Measurements from ENCODE around the gene MTA1. TPM values are rescaled to one million over a fixed set of nuclear protein-coding genes. Genes with fewer than 3 reads are reported as not detected.

The MTA1 gene
- total RNA-seq, 3 donors from 2014 or later (not counting 1 experiment from before 2014, with no cell fraction given) = 104 to 125 (median 112) TPM

DNA sequence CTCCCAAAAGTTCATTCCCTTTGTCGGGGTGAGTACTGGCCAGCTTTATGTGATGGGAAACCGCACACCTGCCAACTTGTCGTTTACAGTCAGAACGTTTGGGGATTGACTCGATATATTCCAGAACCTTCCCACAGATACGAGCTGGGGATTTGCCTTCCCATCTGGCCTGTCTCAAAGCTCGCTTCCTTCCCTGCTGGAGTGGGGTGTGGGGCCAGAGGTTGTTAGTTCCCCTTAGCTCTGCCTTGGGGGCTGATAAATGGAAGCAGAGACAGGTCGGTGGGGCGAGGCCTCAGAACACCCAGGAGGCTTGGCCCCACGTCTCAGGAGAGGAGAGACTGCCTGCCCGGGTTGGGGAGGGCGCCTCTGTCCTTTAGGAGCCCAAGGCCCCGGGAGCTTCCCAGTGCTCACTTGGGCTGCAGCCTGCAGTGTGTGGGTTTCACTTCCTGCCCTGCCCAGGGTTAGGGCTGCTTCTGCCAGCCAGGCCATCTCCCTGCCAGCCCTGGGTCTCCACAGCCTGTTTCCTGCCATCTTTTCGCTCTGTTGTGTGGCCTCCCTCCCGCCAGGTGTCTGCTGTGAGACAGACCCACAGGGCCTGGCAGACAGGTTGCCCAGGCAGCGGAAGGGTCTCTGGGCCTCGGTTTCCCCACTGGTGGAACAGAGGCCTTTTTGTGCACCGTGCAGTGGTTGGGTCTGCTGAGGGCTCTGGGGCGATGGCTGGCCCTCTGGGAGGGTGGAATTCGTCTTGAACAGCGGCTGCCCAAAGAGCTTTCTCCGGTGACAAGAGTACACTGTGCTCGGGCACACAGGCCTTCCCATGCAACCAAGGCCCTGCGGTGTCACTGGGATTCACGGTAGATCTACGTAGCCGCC is 29.4 kb upstream of the MTA1 start:
- Mint-ChIP-seq H3K27ac (peak overlapping the region in 1 of 2 donors; percentile 66), H3K36me3 (no peaks in the 10 kb centered on the region), H3K9me3 (no peaks in the 10 kb centered on the region), H3K4me3 (no peak overlapping the region), H3K4me1 (peaks cover 8 to 20% of the 10 kb centered on the region in 2 donors), H3K27me3 (ENCODE audit: low read depth in 2 of 2) (no peaks in the 10 kb centered on the region)
- no peak overlapping the region for H3K4me3 ChIP-seq (ENCODE audit: low read length)
- H3K9me3 ChIP-seq (ENCODE audit: control insufficient read depth, insufficient read depth, low read length) = no peaks in the 10 kb centered on the region
- intact Hi-C loops (cut with micrococcal nuclease) = no loop called here
- TF ChIP-seq, protein P1, sequence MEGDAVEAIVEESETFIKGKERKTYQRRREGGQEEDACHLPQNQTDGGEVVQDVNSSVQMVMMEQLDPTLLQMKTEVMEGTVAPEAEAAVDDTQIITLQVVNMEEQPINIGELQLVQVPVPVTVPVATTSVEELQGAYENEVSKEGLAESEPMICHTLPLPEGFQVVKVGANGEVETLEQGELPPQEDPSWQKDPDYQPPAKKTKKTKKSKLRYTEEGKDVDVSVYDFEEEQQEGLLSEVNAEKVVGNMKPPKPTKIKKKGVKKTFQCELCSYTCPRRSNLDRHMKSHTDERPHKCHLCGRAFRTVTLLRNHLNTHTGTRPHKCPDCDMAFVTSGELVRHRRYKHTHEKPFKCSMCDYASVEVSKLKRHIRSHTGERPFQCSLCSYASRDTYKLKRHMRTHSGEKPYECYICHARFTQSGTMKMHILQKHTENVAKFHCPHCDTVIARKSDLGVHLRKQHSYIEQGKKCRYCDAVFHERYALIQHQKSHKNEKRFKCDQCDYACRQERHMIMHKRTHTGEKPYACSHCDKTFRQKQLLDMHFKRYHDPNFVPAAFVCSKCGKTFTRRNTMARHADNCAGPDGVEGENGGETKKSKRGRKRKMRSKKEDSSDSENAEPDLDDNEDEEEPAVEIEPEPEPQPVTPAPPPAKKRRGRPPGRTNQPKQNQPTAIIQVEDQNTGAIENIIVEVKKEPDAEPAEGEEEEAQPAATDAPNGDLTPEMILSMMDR (IDR thresholded peaks at IDR 0.05) = no peak
- H3K27ac ChIP-seq (ENCODE audit: low read length) = peak overlapping the region; percentile 37
- DNase-seq (no peak), ATAC-seq (peak in 1 of 3 donors; percentile 39)
- no peaks in the 10 kb centered on the region for H3K27me3 ChIP-seq (ENCODE audit: control insufficient read depth, insufficient read depth, low read length)
- 53% methylated on average over 27 of the region's 27 CpGs for WGBS (ENCODE audit: insufficient coverage)
- no peaks in the 10 kb centered on the region for H3K36me3 ChIP-seq (ENCODE audit: control insufficient read depth, insufficient read depth, low read length)
- H3K4me1 ChIP-seq (ENCODE audit: control insufficient read depth, insufficient read depth, low read length) = peaks cover 58% of the 10 kb centered on the region

DNA sequence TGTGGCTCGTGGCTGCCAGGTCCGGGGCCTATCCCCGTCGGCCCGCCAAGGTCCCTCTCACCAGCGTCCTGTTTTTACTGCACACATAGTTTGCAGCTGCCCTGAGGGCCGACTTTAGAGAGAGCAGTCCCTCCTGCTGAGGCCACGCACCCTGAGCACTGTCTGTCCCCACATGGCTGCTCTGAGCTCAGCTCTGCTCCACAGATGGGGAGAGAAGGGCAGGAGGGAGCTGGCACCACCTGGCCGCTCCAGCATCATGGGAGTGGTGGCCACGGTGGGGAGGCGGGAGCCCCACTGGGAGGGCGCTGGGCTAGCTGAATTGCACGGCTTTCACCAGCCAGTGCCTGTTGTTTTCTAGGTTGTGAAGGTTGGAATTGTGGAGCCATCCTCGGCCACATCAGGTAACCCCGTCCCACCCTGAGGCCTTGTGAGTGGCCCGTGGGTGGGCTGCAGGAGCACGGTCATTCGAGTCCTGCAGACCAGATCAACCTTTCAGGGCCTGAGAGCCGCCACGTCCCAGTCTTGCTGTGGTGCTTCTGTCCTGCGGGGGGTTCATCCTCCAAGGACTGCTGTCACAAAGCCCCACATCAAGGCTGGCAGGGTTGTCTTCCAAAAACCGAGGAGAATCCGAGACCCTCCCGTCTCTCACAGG is 28.7 kb upstream of the MTA1 start:
- Histone ChIP-seq H3K4me3 (ENCODE audit: low read length) (no peak overlapping the region), H3K9me3 (ENCODE audit: control insufficient read depth, insufficient read depth, low read length) (no peaks in the 10 kb centered on the region), H3K36me3 (ENCODE audit: control insufficient read depth, insufficient read depth, low read length) (no peaks in the 10 kb centered on the region), H3K27ac (ENCODE audit: low read length) (peak overlapping the region; percentile 37), H3K4me1 (ENCODE audit: control insufficient read depth, insufficient read depth, low read length) (peaks cover 66% of the 10 kb centered on the region), H3K27me3 (ENCODE audit: control insufficient read depth, insufficient read depth, low read length) (no peaks in the 10 kb centered on the region)
- Mint-ChIP-seq H3K36me3 (no peaks in the 10 kb centered on the region), H3K27me3 (ENCODE audit: low read depth in 2 of 2) (no peaks in the 10 kb centered on the region), H3K27ac (peak overlapping the region in 1 of 2 donors; percentile 66), H3K9me3 (no peaks in the 10 kb centered on the region), H3K4me3 (no peak overlapping the region), H3K4me1 (peaks cover 8 to 28% of the 10 kb centered on the region in 2 donors)
- no peak for DNase-seq
- 92% methylated on average over 24 of the region's 24 CpGs for WGBS (ENCODE audit: insufficient coverage)
- intact Hi-C loops (cut with micrococcal nuclease) = no loop called here
- TF ChIP-seq, protein P1 (IDR thresholded peaks at IDR 0.05) = no peak
- ATAC-seq = no peak

DNA sequence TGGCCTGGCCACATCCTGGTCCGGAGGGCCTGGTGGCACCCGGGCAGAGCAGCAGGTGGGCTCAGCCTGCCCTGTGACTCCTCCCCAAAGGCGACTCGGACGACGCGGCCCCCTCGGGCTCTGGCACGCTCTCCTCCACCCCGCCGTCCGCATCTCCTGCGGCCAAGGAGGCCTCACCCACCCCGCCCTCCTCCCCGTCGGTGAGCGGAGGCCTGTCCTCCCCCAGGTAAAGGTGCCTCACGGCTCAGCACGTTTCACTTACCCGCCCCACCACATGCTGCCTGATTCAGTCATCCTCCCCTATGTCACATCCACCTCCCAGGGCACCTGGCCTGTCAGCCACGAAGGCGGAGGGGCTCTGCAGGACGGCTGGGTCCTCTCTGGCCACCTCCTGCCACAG is 28.1 kb upstream of the MTA1 start:
- no peaks in the 10 kb centered on the region for H3K27me3 ChIP-seq (ENCODE audit: control insufficient read depth, insufficient read depth, low read length)
- DNase-seq = no peak
- no peak overlapping the region for H3K27ac Mint-ChIP-seq
- no peak overlapping the region for H3K4me3 Mint-ChIP-seq
- no peak overlapping the region for H3K27ac ChIP-seq (ENCODE audit: low read length)
- WGBS (ENCODE audit: insufficient coverage) = 93% methylated on average over 23 of the region's 23 CpGs
- peaks cover 71% of the 10 kb centered on the region for H3K4me1 ChIP-seq (ENCODE audit: control insufficient read depth, insufficient read depth, low read length)
- ATAC-seq = no peak
- intact Hi-C loops (cut with micrococcal nuclease) = no loop called here
- no peaks in the 10 kb centered on the region for H3K27me3 Mint-ChIP-seq (ENCODE audit: low read depth in 2 of 2)
- H3K9me3 ChIP-seq (ENCODE audit: control insufficient read depth, insufficient read depth, low read length) = no peaks in the 10 kb centered on the region
- no peak overlapping the region for H3K4me3 ChIP-seq (ENCODE audit: low read length)
- peaks cover 8 to 30% of the 10 kb centered on the region in 2 donors for H3K4me1 Mint-ChIP-seq
- no peaks in the 10 kb centered on the region for H3K36me3 Mint-ChIP-seq
- no peaks in the 10 kb centered on the region for H3K9me3 Mint-ChIP-seq
- TF ChIP-seq, protein P1 (IDR thresholded peaks at IDR 0.05) = no peak
- H3K36me3 ChIP-seq (ENCODE audit: control insufficient read depth, insufficient read depth, low read length) = no peaks in the 10 kb centered on the region

Measured in natural killer cell (primary cell).